AG10803 (cell line): Measurements from ENCODE around the gene ADARB1.
A peak's percentile ranks its signal among the peaks of the same experiment; 100 is the strongest.

Source experiments
- DNase-seq: peaks from one replicate; pipeline ENCODE4 v3.0.0; 2010; ENCODE audit warnings: low read depth
- H3K4me3 ChIP-seq: 2 replicates; pipeline ENCODE4 v1.5.1; 2011; ENCODE audit warnings: mild to moderate bottlenecking, low read length, control low read depth
- TF ChIP-seq, protein P1 (sequence below): conservative IDR thresholded peaks from 2 replicates; pipeline ENCODE4 v1.5.1; 2011; ENCODE audit warnings: mild to moderate bottlenecking, low read length, control low read depth, inconsistent platforms

ADARB1 gene

DNA sequence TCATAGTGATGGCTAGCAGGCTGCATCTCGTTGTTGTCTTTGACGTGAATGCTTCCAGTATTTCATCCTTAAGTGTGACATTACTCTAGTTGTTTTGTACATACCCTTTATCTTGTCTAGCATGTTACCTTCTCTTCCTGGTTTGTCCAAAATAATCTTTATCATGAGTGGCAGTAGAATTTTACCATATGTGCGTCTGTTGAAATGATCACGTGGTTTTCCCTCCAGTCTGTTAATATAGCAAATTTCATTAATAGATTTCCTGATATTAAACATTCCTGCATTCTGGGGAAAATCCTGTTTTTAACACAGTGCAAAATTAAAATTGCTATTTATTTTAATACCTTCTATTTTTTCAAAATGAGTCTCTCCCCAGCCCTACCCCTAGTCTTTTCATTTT is 15.6 kb downstream of the ADARB1 start:
- no peak overlapping the region for H3K4me3 ChIP-seq
- TF ChIP-seq, protein P1, sequence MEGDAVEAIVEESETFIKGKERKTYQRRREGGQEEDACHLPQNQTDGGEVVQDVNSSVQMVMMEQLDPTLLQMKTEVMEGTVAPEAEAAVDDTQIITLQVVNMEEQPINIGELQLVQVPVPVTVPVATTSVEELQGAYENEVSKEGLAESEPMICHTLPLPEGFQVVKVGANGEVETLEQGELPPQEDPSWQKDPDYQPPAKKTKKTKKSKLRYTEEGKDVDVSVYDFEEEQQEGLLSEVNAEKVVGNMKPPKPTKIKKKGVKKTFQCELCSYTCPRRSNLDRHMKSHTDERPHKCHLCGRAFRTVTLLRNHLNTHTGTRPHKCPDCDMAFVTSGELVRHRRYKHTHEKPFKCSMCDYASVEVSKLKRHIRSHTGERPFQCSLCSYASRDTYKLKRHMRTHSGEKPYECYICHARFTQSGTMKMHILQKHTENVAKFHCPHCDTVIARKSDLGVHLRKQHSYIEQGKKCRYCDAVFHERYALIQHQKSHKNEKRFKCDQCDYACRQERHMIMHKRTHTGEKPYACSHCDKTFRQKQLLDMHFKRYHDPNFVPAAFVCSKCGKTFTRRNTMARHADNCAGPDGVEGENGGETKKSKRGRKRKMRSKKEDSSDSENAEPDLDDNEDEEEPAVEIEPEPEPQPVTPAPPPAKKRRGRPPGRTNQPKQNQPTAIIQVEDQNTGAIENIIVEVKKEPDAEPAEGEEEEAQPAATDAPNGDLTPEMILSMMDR = no peak
- no peak for DNase-seq

DNA sequence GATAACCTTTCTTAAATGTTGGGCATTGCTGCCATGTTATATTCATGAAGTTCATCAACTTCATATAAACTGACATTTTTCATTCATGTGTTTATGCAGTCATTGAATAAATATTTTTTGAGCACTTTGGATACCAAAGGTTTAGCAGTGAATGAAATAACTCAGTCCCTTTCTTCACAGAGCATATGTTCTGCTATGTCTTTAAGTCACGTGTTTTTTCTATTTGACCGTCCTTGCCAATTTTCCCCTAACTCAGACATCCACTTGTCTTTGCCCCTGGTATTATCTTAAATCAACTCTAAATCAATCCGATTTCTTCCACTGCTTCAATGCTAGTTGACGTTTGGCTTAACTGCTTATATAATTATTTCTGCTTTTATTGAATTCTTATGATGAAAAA is 16.6 kb downstream of the ADARB1 start:
- H3K4me3 ChIP-seq = no peak overlapping the region
- TF ChIP-seq, protein P1 = no peak
- DNase-seq = no peak

DNA sequence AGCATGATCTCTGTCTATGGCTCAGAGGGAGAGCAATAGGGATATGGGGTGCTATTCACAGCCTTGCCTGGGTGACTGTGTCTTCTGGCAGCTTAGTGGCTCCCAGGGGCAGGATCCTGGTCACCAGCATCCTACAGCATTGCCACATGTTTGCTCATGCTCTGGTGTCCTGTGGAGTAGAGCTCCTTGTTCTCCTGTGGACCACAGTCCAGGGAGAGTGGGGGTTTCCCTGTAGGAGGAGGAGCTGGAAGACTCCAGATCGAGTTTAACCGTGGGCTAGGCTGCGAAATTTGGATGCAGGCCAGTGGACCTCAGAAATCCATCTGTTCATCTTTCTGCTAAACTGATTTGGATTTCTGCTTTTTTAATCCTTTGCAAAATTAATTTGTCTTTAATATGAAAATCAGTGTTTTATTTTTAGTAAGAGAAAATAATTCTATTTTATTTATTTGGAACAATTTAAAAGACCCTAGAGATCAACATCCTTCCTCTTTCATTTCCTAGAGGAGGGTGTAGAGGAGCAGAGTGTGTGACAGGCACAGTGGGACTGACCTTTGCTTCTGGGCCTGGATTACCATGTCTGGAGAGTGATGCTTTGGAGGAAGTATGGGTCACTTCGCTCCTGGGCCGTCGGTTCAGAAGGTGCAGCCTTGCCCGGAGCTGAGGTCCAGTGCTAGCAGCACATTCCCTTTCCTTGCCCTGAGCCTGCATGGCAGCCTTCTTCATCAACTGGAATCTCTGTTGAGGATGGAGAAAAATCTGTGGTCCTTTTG is 17.4 kb downstream of the ADARB1 start:
- H3K4me3 ChIP-seq = no peak overlapping the region
- DNase-seq = peak; percentile 23
- TF ChIP-seq, protein P1 = no peak

DNA sequence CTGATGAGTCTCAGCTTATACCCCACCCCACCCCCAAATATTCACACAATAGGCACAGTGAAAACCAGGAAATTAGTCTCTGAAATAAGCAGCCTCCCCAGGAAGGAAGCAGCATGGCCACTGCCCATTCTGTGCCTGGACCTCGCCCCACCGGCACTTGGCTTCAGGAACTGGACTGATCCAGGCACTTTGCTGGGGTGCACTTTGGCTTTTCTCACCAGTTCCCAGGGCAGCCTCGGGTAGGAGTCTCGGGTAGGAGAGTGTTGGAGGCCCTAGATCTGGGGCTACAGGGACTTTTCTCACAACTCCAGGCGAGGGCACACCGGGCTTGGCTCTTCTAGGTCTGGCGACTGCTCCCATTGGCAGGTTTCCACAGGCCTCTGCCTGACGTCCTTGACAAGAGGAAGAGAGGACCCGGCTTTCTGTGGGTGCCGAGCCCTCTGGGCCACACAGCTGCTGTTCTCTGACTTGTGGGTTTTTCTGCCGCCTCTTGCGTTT is 18.7 kb downstream of the ADARB1 start:
- no peak overlapping the region for H3K4me3 ChIP-seq
- TF ChIP-seq, protein P1 = no peak
- DNase-seq = no peak

DNA sequence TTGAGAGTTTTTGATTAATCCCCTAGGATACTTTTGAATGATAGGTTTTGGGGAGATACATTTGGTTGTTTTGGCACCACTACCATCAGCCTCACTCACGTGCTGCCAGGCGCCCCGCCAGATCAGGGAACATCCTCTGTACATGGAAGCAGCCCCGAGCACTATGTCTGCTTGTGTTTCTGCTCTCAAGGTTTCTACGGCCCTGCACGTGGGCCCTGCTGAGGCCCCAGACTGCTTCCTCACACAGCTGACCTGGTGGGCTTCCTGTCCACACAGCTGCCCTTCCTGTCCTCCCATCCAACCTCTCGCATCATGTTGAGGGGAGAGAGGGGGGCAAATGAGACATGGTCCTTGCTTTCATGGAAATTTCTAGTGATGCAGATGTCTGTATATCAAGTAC is 20.0 kb downstream of the ADARB1 start:
- no peak overlapping the region for H3K4me3 ChIP-seq
- DNase-seq = no peak
- TF ChIP-seq, protein P1 = no peak

DNA sequence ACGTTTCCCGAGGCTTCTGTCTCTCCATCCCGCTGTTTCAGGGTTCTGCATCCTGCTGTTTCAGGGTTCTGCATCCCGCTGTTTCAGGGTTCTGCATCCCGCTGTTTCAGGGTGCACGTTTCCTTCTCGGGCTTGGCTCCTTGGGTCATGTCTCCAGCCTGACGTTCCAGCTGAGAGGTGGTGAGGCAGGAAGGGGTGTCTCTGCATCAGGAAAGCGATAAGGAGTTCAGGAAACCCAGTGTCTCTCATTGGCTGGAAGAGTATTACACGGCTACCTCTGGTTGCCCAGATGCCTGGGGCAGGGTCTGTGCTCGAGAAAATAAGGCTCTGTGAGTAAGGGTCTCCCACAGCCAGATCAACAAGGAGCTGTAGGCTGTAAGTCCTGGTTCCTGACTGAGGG is 21.1 kb downstream of the ADARB1 start:
- H3K4me3 ChIP-seq = no peak overlapping the region
- no peak for DNase-seq
- TF ChIP-seq, protein P1 = no peak

DNA sequence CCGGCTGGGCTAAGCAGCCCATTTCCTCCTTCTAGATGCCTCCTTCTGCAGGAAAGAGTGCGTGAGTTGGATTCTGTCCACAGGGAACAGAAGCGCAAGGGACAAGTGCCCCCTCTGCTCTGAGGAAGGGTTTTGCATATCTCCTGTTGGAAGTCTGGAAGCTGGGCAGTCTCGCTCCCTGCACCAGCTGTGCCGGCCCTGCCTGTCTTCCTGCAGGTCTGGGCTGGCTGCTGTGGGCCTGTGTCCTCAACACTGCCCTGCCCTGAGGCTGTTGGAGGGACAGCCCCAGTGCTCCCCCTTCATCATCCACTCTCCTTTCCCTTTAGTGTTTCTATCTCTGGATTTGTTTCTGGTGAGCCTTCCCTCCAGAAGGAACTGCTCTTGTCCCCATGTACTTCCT is 21.8 kb downstream of the ADARB1 start:
- TF ChIP-seq, protein P1 = no peak
- DNase-seq = no peak
- H3K4me3 ChIP-seq = no peak overlapping the region
